Measurements from ENCODE around the gene PKDREJ.

- TF ChIP-seq EZH2phosphoT487 (IDR thresholded peaks at IDR 0.05; ENCODE audit: low read length) (no peak), CTCF (IDR thresholded peaks at IDR 0.05; ENCODE audit: low read length) (no peak)
Measured at GRCh38 chr22:46294784-46295183, 31.6 kb upstream of the PKDREJ start.

Data from MM.1S (cell line).